Neural progenitor cell (in vitro differentiated cells): Measurements from ENCODE around the gene CWC22.

Source experiments
- EZH2phosphoT487 ChIP-seq: fragments of 200-600 bp; sonication (generic); IDR thresholded peaks from 2 replicates; pipeline ENCODE4 v1.6.1; 2017; ENCODE audit warnings: antibody characterized with exemption
- TF ChIP-seq, protein P1 (sequence below): fragments of 200-600 bp; sonication (generic); IDR thresholded peaks from 2 replicates; pipeline ENCODE4 v1.5.1; 2017; ENCODE audit warnings: antibody characterized with exemption, mild to moderate bottlenecking

DNA sequence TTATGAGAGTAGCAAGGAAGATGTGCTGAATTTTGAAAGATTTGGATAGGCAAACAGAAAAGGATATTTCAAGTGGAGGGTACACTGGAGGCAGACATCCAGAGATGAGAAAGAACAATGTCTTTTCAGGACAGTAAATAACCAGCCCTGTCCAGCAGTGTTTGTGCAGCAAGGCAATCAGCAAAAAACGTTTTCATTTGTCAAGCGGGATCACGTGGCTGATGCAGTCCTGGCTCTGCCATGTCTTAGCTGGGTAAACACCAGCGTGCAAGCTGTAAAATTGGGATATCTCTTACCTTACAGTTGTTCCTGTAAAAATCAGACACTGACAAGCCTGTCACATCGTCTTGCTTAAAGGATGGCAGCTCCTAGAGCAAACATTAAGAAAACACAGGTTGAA, 67.8 kb downstream of the CWC22 start:
- no peak for TF ChIP-seq EZH2phosphoT487
- TF ChIP-seq, protein P1, sequence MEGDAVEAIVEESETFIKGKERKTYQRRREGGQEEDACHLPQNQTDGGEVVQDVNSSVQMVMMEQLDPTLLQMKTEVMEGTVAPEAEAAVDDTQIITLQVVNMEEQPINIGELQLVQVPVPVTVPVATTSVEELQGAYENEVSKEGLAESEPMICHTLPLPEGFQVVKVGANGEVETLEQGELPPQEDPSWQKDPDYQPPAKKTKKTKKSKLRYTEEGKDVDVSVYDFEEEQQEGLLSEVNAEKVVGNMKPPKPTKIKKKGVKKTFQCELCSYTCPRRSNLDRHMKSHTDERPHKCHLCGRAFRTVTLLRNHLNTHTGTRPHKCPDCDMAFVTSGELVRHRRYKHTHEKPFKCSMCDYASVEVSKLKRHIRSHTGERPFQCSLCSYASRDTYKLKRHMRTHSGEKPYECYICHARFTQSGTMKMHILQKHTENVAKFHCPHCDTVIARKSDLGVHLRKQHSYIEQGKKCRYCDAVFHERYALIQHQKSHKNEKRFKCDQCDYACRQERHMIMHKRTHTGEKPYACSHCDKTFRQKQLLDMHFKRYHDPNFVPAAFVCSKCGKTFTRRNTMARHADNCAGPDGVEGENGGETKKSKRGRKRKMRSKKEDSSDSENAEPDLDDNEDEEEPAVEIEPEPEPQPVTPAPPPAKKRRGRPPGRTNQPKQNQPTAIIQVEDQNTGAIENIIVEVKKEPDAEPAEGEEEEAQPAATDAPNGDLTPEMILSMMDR: no peak
